GM21381 (cell line): ENCODE data around the gene SOD1.
"Not testable (repeated sequence)": the region's sequence is repeated elsewhere in the genome, so short reads cannot be mapped to it uniquely, and the experiment has no call there.

Source experiments
- ATAC-seq: cut with Tn5 transposase; IDR thresholded peaks from one replicate; pipeline ENCODE4 v1.9.1; 2021; ENCODE audit warnings: mild to moderate bottlenecking, moderate library complexity; ENCODE audit not compliant: unreplicated experiment

SOD1 gene

DNA sequence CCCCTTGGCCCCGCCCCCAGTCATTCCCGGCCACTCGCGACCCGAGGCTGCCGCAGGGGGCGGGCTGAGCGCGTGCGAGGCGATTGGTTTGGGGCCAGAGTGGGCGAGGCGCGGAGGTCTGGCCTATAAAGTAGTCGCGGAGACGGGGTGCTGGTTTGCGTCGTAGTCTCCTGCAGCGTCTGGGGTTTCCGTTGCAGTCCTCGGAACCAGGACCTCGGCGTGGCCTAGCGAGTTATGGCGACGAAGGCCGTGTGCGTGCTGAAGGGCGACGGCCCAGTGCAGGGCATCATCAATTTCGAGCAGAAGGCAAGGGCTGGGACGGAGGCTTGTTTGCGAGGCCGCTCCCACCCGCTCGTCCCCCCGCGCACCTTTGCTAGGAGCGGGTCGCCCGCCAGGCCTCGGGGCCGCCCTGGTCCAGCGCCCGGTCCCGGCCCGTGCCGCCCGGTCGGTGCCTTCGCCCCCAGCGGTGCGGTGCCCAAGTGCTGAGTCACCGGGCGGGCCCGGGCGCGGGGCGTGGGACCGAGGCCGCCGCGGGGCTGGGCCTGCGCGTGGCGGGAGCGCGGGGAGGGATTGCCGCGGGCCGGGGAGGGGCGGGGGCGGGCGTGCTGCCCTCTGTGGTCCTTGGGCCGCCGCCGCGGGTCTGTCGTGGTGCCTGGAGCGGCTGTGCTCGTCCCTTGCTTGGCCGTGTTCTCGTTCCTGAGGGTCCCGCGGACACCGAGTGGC lies at the start of gene SOD1:
SOD1 (plus strand) TSS at position 158 of the 723 bp plus-strand sequence; CDS start at position 235, 77 bp downstream.
- ATAC-seq, result peak; percentile 94

DNA sequence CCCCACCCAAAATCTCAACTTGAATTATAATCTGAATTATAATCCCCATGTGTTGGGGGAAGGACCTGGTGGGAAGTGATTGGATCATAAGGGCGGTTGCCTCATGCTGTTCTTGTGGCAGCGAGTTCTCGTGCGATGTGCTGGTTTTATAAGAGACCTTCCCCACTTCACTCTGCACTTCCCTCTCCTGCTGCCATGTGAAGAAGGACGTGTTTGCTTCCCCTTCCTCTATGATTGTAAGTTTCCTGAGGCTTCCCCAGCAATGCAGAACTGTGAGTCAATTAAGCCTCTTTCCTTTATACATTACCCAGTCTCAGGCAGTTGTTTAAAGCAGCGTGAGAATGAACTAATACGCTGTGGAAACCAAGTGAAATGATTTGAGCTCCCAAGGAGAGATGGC lies 48.0 kb upstream of the SOD1 start:
- ATAC-seq, result no peak

DNA sequence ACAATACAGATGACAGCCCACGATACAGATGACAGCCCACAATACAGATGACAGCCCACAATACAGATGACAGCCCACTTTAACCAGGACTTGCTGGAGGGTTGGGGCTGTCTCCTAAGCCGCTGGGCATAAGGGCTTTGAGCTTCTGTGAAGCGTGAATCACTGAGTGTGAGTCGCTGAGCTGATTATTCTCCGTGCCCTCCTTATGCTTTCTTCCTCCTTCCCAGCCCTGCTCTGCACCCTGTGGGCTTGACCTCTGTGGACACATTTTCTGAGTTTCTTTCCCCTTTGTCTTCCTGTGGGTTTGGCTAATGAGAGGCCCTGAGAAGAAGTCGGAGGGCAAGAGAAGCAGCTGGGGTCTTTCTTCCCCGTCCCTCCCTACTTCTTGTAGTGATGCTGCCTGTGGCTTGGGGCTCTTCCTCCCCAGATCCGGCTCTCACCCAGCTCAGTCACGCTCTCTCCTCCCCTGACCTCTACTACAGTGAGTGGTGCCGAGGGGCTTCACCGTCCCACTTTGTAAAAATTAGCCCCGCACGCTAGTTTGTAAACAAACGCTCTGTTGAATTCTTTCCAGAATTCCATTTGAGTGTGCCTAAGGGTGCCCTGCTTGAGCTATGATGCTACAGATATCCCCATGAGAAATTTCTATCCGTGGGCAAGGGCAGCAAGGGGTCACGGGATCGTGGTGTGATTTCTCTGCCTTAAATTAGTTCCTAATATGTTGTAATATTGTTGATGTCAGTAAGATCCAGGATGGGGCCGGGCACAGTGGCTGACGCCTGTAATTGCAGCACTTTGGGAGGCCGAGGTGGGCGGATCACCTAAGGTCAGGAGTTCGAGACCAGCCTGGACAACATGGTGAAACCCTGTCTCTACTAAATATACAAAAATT lies 46.4 kb upstream of the SOD1 start:
- ATAC-seq, result no peak

DNA sequence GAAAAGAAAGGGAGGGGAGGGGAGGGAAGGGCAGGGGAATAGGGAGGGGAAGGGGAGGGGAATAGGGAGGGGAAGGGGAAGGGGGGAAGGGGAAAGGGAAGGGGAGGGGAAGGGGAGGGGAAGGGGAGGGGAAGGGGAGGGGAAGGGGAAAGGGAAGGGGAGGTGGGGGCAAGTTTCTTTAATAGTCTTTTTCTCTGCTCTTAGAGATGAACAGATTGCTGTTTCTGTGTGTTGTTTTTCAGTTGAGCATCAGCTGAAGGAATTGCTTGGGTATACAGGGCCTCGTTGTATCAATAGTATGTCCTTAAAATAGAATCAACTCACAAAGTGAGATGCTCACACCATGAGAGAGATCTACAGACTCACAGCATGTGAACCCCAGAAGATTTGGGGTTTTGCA lies 44.8 kb upstream of the SOD1 start:
- no peak for ATAC-seq

DNA sequence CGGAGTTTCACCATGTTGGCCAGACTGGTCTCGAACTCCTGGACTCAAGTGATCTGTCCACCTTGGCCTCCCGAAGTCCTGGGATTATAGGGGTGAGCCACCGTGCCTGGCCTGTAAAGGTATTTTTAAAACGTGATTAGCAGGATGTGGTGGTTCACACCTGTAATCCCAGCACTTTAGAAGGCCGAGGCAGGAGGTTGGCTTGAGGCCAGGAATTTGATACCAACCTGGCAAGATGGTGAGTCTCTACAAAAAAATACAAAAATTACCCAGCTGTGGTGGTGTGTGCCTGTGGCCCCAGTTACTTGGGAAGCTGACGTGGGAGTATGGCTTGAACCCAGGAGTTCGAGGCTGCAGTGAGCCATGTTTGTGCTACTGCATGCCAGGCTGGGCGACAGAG lies 43.3 kb upstream of the SOD1 start:
- no peak for ATAC-seq

DNA sequence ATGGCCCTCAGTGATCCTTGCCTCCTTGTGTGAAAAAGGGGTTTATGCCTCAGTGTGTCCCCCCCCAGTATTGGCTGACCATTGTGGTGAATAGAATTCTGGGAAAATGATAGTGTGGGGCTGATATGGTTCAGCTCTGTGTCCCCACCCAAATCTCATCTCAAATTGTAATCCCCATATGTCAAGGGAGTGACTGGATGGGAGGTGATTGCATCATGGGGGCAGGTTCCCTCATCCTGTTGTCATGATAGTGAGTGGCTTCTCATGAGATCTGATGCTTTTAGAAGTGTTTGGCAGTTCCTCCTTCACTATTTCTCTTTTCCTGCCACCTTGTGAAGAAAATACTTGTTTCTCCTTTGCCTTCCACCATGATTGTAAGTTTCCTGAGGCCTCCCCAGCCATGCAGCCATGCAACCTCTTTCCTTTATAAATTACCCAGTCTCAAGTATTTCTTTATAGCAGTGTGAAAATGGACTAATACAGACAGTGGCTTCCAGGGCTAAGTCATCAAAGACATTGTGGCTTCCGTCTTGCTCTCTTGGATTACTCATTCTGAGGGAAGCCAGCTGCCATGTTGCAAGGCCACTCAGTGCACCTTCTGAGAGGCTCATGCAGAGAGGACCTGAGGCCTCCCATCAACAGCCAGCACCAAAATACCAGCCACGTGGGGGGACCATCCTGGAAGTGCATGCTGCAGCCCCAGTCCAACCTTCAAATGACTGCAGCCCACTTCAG lies 40.6 kb upstream of the SOD1 start:
- ATAC-seq, result no peak

DNA sequence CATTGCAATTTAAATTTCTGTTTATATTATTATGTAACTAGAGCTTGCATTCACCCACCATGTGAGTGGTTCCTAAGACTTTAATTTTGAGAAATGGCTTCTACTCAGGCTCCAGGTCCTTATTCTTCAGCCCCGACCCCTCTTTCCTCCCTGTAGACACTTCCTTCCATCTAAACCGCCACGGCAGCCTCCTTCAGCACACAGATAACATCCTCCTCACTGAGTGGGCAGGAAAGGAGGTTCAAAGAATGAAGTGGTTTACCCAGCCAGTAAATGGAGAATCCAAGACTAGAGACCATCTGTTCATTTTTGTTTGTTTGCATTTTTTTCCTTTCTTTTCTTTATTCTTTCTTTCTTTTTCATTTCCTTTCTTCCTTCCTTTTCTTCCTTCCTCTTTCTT lies 37.1 kb upstream of the SOD1 start:
- ATAC-seq, result no peak

DNA sequence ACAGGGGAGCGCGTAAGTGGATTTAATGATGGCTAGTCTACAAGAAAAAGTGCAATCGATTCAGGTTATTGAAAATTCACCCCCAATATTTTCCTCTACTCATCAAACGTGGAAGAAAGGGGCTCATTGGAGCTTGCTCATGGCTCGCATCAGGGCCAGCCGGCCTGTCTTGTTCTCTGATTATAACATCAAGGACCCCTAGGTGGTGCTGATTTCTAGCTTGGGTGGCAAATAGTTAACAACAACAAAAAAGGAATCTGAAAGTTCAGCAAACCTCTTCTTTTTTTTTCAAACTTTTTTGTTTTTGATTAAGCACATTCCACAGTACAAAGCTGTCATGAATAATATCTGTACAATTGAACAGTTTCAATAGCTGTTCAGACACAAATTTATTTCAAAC lies 35.8 kb upstream of the SOD1 start:
- ATAC-seq, result no peak

DNA sequence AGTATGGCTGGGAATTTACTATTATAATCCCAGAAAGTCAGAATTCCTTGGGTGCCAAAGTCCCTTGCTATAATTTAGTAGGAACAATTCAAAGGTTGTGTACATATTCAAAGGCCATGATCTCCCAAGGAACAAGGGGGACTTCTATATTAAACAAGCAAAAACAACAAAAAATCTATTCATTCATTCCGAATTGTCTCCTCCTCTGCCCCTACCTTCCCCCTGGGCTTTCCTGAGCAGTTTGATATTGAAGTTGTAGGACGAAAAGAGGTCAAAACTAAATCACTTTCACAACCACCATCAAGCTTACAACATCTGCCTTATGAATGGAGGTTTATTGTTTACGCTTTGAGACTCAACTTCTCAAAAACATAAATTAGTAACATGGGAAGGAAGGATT lies 35.3 kb upstream of the SOD1 start:
- ATAC-seq, result no peak

DNA sequence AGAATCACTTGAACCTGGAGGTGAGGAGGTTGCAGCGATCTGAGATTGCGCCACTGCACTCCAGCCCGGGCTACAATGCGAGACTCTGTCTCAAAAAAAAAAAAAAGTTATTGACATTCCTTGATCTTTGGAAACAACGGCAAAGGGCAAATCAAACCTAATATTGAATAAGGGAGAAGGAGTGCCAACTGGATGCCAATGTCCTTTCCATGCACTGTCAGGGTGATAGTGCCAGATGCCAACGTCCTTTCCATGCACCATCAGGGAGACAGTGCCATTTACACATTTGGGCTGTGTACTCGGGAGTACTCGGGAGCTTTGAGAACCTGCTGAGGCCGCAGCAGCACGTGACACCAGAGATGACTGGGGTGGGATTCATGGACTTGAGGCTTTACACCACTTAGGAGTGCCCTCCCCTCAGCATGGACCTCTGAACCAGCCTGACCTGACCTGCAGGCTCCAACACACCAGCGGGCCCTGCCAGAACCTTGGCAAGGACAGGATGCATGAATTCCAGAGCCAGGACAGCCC lies 34.5 kb upstream of the SOD1 start:
- ATAC-seq, result no peak

DNA sequence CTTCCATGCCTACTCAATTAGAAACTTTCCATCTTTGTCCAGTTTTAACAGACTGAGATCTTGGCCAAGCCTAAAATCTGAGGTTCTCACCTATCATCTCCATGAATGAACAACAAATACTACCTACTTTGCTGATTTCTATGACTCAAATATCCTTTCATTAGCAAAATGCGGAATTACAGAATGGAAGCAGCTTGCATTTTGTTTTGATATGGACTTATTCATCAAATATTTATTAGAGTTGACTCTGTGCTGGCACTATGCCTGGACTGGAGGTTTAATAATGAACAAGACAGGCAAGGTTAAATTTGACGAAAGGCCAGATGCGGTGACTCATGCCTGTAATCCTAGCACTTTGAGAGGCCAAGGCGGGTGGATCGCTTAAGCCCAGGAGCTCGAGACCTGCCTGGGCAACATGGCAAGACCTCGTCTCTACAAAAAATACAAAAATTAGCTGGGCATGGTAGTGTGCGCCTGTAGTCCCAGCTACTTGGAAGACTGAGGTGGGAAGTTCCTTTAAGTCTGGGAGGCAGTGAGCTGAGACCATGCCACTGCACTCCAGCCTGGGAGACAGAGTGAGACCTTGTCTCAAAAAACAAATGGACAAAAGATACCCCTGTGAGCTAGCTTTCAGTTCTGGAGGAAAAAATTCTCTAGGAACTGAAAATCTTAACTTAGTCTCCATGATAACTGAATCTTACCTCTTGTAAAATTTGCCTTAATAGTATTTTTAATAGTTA lies 29.4 kb upstream of the SOD1 start:
- ATAC-seq, result no peak

DNA sequence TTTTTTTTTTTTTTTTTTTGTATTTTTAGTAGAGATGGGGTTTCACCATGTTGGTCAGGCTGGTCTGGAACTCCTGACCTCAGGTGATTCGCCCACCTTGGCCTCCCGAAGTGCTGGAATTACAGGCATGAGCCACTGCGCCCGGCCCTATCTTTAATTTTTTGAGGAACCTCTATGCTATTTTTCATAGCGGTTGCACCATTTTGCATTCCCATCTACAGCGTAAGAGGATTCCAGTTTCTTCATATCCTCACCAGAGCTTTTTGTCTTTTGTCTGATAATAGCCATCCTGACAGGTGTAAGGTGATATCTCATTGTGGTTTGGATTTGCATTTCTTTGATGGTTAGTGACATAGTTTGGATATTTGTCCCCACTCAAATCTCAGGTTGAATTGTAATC lies 27.6 kb upstream of the SOD1 start:
- ATAC-seq, result not testable (repeated sequence)

DNA sequence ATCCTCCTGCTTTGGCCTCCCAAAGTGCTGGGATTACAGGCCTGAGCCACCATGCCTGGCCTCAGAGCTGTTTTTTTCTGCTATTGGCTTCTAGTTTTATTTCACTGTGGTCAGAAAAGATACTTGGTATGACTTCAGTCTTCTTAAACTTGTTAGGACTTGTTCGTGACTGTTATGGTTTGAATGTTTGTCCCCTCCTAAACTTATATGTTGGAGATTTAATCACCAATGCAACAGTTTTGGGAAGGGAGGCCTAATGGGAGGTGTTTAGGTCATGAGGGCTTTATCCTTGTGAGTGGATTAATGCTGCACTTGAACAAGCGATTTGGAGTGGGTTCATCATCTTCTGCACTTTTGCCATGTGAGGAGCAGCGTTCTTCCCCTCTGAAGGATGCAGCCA lies 24.5 kb upstream of the SOD1 start:
- ATAC-seq, result no peak

DNA sequence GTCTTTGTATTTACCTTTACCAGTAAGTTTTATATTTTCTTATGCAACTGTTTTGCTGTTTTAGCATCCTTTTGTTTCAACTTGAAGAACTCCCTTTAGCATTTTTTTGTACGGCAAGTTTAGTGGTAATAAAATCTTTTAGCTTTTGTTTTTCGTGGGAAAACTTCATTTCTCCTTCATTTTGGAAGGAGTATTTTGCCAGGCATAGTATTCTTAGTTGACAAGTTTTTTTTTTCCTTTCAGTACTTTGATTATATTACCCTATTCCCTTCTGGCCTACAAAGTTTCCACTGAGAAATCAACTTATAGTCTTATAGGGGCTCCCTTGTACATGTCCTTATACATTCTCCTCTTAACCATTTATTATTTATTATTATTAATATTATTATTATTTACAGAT lies 22.6 kb upstream of the SOD1 start:
- ATAC-seq, result no peak

DNA sequence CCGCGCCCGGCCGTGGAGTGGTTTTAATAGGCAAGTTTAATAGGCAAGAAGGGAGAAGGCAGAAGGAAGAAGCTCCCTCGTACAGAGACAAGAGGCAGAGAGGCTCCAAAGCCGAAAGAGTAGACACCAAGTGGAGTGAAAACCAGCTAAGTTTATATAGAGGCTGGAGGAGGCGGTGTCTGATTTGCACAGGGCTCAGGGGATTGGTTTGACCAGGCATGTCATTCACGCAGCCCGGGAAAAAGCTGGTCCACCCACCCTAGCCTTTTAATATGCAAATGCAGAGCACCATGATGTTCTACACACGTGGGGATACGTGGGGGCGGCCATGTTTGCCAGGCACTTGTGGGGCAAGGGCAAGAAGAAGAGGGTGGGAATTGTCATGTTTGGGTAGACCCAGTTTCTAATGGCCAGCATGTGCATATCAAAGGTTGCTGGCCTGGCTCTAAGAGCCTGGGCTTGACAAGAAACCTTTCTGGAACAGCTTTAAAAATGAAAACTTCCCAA lies 18.0 kb upstream of the SOD1 start:
- no peak for ATAC-seq

DNA sequence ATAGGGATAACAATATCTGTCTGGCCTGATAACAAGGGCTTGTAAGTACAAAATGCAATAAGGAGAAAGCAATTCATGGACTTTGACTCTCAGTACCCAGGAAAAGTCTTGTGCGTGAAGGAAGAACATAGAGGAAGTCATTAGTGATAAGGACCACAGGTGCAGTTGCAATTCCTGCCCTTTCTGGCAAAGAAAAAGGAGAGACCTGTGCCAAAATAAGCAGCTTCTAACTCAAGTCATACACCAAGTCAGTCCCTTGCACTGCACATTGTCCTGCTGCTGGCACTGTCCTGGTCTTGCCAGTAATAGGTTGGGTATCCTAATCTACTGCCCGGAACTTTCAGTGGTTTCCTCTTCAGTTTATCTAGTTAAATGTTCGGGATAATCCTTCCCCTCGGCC lies 14.8 kb upstream of the SOD1 start:
- no peak for ATAC-seq

DNA sequence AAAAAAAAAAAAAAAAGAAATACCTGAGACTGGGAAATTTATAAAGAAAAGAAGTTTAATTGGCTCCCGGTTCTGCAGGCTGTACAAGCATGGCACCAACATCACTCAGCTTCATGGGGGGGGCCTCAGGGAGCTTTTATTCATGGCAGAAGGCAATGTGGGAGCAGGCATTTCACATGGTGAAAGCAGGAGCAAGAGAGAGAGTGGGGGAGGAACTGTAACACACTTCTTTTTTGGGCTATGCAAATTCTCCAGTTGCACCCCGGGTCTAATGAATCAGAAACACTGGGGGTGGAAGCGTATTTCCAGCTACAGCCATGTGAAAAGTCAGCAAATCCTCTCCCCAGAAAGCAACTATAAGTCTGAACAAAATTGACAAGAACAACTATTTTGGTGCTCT lies 11.8 kb upstream of the SOD1 start:
- no peak for ATAC-seq

DNA sequence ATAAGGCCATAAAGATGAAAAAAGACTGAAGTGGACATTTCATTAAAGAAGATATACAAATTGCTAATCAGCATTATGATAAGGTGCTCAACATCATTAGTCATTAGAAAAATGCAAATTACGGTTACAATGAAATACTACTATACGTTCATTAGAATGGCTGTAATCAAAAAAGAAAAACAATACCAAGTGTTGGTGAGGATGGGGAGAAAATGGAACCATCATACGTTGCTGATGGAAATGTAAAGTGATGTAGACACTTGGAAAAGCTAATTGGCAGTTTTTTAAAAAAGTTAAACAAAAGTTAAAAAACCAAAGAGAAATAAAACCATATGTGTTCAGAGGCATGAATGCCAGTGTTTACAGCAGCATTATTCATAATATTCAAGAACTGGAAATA lies 8.6 kb upstream of the SOD1 start:
- no peak for ATAC-seq

DNA sequence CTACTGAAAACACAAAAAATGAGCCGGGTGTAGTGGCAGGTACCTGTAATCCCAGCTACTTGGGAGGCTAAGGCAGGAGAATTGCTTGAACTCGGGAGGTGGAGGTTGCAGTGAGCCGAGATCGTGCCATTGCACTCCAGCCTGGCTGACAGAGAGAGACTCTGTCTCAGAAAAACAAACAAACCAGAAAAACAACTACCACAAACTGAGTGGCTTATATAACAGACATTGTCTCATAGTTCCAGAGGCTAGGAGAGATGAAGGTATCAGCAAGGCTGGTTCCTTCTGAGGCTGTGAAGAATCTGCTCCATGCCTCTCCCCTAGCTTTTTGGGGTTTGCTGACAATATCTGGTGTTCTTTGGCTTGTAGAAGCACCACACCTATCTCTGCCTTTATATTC lies 8.0 kb upstream of the SOD1 start:
- not testable (repeated sequence) for ATAC-seq

DNA sequence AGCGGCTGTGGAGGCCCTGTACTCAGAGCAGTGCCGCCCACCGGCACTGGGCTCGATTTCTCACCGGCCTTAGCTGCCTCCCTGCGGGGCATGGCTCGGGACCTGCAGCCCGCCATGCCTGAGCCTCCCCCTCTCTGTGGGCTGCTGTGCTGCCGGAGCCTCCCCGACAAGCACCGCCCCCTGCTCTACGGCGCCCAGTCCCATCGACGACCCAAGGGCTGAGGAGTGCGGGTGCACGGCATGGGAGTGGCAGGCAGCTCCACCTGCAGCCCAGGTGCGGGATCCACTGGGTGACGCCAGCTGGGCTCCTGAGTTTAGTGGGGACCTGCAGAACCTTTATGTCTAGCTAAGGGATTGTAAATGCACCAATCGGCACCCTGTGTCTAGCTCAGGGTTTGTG lies 5.2 kb upstream of the SOD1 start:
- no peak for ATAC-seq
